Upper lobe of left lung (tissue), 6 donors: ENCODE results near the gene OR13C4. TPM values are rescaled to one million over a fixed set of nuclear protein-coding genes. Genes with fewer than 3 reads are reported as not detected.

Experiments
- ATAC-seq, 2 donors: fragments of 200-7000 bp; cut with Tn5 transposase; one replicate each; pipeline ENCODE4 v1.9.1; 2022; ENCODE audit warnings: mild to moderate bottlenecking in 2 of 2, moderate library complexity in 2 of 2; ENCODE audit not compliant: low FRiP score in 2 of 2
- DNase-seq, 2 donors: peaks; one replicate each; pipeline ENCODE4 v3.0.0-alpha.2; 2019 to 2020
- H3K27ac ChIP-seq, 4 donors: fragments of 200-600 bp; sonication (generic); one replicate each; pipeline ENCODE4 v1.5.1; 2016 to 2019
- H3K27me3 ChIP-seq, 4 donors: fragments of 200-600 bp; sonication (generic); one replicate each; pipeline ENCODE4 v1.5.1; 2017 to 2019
- H3K36me3 ChIP-seq, 4 donors: fragments of 200-600 bp; sonication (generic); one replicate each; pipeline ENCODE4 v1.5.1; 2016 to 2019
- H3K4me1 ChIP-seq, 4 donors: fragments of 200-600 bp; sonication (generic); one replicate each; pipeline ENCODE4 v1.5.1; 2018 to 2019
- H3K4me3 ChIP-seq, 4 donors: fragments of 200-600 bp; sonication (generic); one replicate each; pipeline ENCODE4 v1.5.1; 2017 to 2019; ENCODE audit warnings: mild to moderate bottlenecking in 2 of 4, moderate library complexity in 1 of 4
- H3K9me3 ChIP-seq, 4 donors: fragments of 200-600 bp; sonication (generic); one replicate each; pipeline ENCODE4 v1.5.1; 2018 to 2019
- CTCF ChIP-seq, 6 experiments: fragments of 450-650 bp in 4 of 6; fragments of 200-600 bp in 2 of 6; sonication (generic) in 2 of 6; IDR thresholded peaks; one replicate each; pipeline ENCODE4 v1.5.1; 2016 to 2019; ENCODE audit warnings: antibody characterized with exemption in 6 of 6
- EP300 ChIP-seq, 4 donors: sonication (generic); formaldehyde crosslinking; IDR thresholded peaks; one replicate each; pipeline ENCODE4 v1.5.1; 2017; ENCODE audit warnings: antibody characterized with exemption in 4 of 4, control low read depth in 2 of 4
- POLR2A ChIP-seq, 4 donors: fragments of 450-650 bp; IDR thresholded peaks; one replicate each; pipeline ENCODE4 v1.5.1; 2016 to 2017; ENCODE audit warnings: antibody characterized with exemption in 4 of 4, mild to moderate bottlenecking in 2 of 4
- POLR2AphosphoS5 ChIP-seq, 2 donors: sonication (generic); formaldehyde crosslinking; IDR thresholded peaks; one replicate each; pipeline ENCODE4 v1.5.1; 2017; ENCODE audit warnings: antibody characterized with exemption in 2 of 2
- WGBS, 2 donors: methylation state at CpG; one replicate each; pipeline ENCODE4 v1.1.5; 2017 to 2018; 5-methylcytosine and 5-hydroxymethylcytosine counted together
- total RNA-seq, 6 donors: library from RNA; depleted of rRNA in 4 of 6; stranded (reverse); fragments of >200 nt in 4 of 6; gene quantifications; one replicate each; pipeline versions ENCODE4 v1.1.0 to v1.2.1, GENCODE V29; 2016 to 2021
- donor health status: DM: no; HTN: no; CAD: no; lungs with moderate emphysema.
- donor health status: DM: no; HTN: yes; CAD: no; lungs with severe emphysema.

Gene OR13C4
- total RNA-seq, 6 donors from 2014 or later: not detected

GRCh38 chr9:104556830-104557634 is 30.0 kb upstream of the OR13C4 start:
- H3K4me3 ChIP-seq: no peak overlapping the region
- WGBS, 2 donors: 85 to 87% methylated on average over 8 of the region's 8 CpGs
- DNase-seq: no peak
- no peak overlapping the region for H3K27ac ChIP-seq
- no peaks in the 10 kb centered on the region for H3K4me1 ChIP-seq
- ATAC-seq: no peak
- H3K27me3 ChIP-seq: no peaks in the 10 kb centered on the region
- H3K36me3 ChIP-seq: no peaks in the 10 kb centered on the region
- TF ChIP-seq EP300 (IDR thresholded peaks at IDR 0.05): no peak
- no peak for TF ChIP-seq CTCF (IDR thresholded peaks at IDR 0.05)
- no peak for TF ChIP-seq POLR2A (IDR thresholded peaks at IDR 0.05)
- TF ChIP-seq POLR2AphosphoS5 (IDR thresholded peaks at IDR 0.05): no peak
- peaks cover 0 to 3% (median 0%) of the 10 kb centered on the region in 4 donors for H3K9me3 ChIP-seq

GRCh38 chr9:104555521-104555920 is 28.5 kb upstream of the OR13C4 start:
- 93 to 100% methylated on average over 1 of the region's 1 CpG for WGBS, 2 donors
- no peak overlapping the region for H3K4me3 ChIP-seq
- H3K9me3 ChIP-seq: peaks cover 0 to 3% (median 0%) of the 10 kb centered on the region in 4 donors
- DNase-seq (no peak), ATAC-seq (no peak)
- TF ChIP-seq CTCF (IDR thresholded peaks at IDR 0.05) (no peak), POLR2AphosphoS5 (IDR thresholded peaks at IDR 0.05) (no peak), EP300 (IDR thresholded peaks at IDR 0.05) (no peak), POLR2A (IDR thresholded peaks at IDR 0.05) (no peak)
- no peaks in the 10 kb centered on the region for H3K36me3 ChIP-seq
- no peak overlapping the region for H3K27ac ChIP-seq
- H3K4me1 ChIP-seq: no peaks in the 10 kb centered on the region
- H3K27me3 ChIP-seq: no peaks in the 10 kb centered on the region

GRCh38 chr9:104553261-104553660 is 26.3 kb upstream of the OR13C4 start:
- no peak for ATAC-seq
- no peaks in the 10 kb centered on the region for H3K36me3 ChIP-seq

GRCh38 chr9:104544644-104545043 is 17.6 kb upstream of the OR13C4 start:
- no peak for ATAC-seq

More at GRCh38 chr9:104553261-104553660, 26.3 kb upstream of the OR13C4 start:
- DNase-seq: no peak
- Histone ChIP-seq H3K9me3 (peaks cover 0 to 3% (median 0%) of the 10 kb centered on the region in 4 donors), H3K27ac (no peak overlapping the region), H3K27me3 (no peaks in the 10 kb centered on the region), H3K4me1 (no peaks in the 10 kb centered on the region), H3K4me3 (no peak overlapping the region)
- TF ChIP-seq POLR2A (IDR thresholded peaks at IDR 0.05): no peak
- no peak for TF ChIP-seq EP300 (IDR thresholded peaks at IDR 0.05)
- no peak for TF ChIP-seq POLR2AphosphoS5 (IDR thresholded peaks at IDR 0.05)
- no peak for TF ChIP-seq CTCF (IDR thresholded peaks at IDR 0.05)
- 19 to 45% methylated on average over 1 of the region's 1 CpG for WGBS, 2 donors

More at GRCh38 chr9:104544644-104545043, 17.6 kb upstream of the OR13C4 start:
- no peaks in the 10 kb centered on the region for H3K9me3 ChIP-seq
- TF ChIP-seq EP300 (IDR thresholded peaks at IDR 0.05) (no peak), POLR2AphosphoS5 (IDR thresholded peaks at IDR 0.05) (no peak), POLR2A (IDR thresholded peaks at IDR 0.05) (no peak), CTCF (IDR thresholded peaks at IDR 0.05) (no peak)
- H3K27me3 ChIP-seq: no peaks in the 10 kb centered on the region
- H3K4me1 ChIP-seq: no peaks in the 10 kb centered on the region
- no peak overlapping the region for H3K27ac ChIP-seq
- no peaks in the 10 kb centered on the region for H3K36me3 ChIP-seq
- 88 to 93% methylated on average over 4 of the region's 4 CpGs for WGBS, 2 donors
- H3K4me3 ChIP-seq: no peak overlapping the region
- DNase-seq: no peak
